ENCODE data around the gene ANKRD35. TPM values are rescaled to one million over a fixed set of nuclear protein-coding genes. Genes with fewer than 3 reads are reported as not detected.
"Not testable (repeated sequence)": the region's sequence is repeated elsewhere in the genome, so short reads cannot be mapped to it uniquely, and the experiment has no call there.

ANKRD35 gene, protein sequence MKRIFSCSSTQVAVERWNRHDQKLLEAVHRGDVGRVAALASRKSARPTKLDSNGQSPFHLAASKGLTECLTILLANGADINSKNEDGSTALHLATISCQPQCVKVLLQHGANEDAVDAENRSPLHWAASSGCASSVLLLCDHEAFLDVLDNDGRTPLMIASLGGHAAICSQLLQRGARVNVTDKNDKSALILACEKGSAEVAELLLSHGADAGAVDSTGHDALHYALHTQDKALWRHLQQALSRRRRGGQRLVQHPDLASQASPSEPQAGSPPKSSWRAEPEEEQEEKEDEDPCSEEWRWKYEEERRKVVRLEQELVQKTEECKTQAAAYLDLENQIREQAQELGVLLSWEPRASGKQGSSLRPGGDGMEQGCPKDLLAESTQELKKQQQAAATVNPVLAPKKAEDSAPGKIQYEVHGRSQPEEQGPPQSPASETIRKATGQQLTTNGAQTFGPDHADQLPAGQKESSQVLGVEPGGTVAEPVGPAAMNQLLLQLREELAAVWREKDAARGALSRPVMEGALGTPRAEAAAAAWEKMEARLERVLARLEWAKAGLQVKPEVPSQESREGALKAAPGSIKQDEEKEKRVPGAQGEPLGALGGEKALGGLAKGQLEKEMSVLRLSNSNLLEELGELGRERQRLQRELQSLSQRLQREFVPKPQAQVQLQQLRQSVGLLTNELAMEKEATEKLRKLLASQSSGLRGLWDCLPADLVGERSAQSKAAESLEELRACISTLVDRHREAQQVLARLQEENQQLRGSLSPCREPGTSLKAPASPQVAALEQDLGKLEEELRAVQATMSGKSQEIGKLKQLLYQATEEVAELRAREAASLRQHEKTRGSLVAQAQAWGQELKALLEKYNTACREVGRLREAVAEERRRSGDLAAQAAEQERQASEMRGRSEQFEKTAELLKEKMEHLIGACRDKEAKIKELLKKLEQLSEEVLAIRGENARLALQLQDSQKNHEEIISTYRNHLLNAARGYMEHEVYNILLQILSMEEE
- under 1 TPM; 0.40 to 0.42 TPM for total RNA-seq

DNA sequence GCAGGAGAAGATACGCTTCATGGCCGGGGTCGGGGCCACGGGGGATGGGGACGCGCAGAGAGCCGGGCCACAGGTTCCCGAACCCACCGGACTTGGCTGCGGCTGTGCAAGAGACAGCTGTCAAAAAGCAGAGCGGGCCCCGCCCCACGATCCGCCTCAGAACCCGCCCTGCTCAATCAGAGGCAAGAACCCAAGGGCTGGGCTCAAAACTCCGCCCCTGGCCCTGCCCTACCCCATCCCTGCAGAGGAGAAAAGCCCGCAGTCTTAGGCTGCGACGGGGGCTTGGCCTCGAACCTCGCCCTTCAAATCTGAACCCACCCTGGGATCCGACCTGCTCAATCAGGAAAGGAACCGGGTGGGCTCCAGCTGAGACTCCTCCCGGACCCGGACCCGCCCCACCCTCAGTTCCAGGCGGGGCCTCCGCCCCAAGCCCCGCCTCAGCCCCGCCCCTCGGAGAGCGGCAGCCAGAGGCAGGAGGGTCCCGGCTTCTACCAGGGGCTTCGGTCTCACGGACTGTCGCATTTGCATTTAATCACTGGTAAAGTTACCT, at the start of gene ANKRD35:
TSS of gene ANKRD35 (minus strand) at position 129 of the 550 bp plus-strand sequence. CDS start at position 21, 108 bp downstream.
- no peak within 1 kb of the TSS for H3K27ac Mint-ChIP-seq
- ChIA-PET CTCF (interaction anchor here (0.6 to 10.8 kb wide), 10 partner anchors 10 to 84 kb away, joined by 3 to 63 read pairs (median 4); partner anchors contain the start of genes LIX1L, NUDT17, PIAS3 and RBM8A), POLR2A (no interaction called here)
- peaks cover 33% of the 10 kb centered on the region for H3K27me3 Mint-ChIP-seq
- DNase-seq, result peak; percentile 92
- H3K4me1 Mint-ChIP-seq, result peaks cover 14% of the 10 kb centered on the region
- H3K4me3 Mint-ChIP-seq, result peak within 1 kb of the TSS; percentile 77
- no peaks in the 10 kb centered on the region for H3K9me3 Mint-ChIP-seq
- no peaks in the 10 kb centered on the region for H3K36me3 Mint-ChIP-seq (ENCODE audit: low read depth)

DNA sequence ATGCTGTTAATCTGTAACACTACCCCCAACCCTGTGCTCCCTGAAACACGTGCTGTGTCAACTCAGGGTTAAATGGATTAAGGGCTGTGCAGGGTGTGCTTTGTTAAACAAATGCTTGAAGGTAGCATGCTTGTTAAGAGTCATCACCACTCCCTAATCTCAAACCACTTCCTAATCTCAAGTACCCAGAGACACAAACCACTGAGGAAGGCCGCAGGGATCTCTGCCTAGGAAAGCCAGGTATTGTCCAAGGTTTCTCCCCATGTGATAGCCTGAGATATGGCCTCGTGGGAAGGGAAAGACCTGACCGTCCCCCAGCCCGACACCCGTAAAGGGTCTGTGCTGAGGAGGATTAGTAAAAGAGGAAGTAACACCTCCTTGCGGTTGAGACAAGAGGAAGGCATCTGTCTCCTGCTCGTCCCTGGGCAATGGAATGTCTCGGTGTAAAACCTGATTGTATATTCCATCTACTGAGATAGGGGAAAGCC, 46.9 kb upstream of the ANKRD35 start:
- peak overlapping the region; percentile 87 for H3K27ac Mint-ChIP-seq
- DNase-seq, result peak; percentile 15
- peaks cover 36% of the 10 kb centered on the region for H3K4me1 Mint-ChIP-seq
- POLR2A ChIA-PET, H3K9me3 Mint-ChIP-seq, CTCF ChIA-PET, H3K27me3 Mint-ChIP-seq: not testable (repeated sequence)
- peaks cover 46% of the 10 kb centered on the region for H3K36me3 Mint-ChIP-seq (ENCODE audit: low read depth)
- H3K4me3 Mint-ChIP-seq, result peak overlapping the region; percentile 41

DNA sequence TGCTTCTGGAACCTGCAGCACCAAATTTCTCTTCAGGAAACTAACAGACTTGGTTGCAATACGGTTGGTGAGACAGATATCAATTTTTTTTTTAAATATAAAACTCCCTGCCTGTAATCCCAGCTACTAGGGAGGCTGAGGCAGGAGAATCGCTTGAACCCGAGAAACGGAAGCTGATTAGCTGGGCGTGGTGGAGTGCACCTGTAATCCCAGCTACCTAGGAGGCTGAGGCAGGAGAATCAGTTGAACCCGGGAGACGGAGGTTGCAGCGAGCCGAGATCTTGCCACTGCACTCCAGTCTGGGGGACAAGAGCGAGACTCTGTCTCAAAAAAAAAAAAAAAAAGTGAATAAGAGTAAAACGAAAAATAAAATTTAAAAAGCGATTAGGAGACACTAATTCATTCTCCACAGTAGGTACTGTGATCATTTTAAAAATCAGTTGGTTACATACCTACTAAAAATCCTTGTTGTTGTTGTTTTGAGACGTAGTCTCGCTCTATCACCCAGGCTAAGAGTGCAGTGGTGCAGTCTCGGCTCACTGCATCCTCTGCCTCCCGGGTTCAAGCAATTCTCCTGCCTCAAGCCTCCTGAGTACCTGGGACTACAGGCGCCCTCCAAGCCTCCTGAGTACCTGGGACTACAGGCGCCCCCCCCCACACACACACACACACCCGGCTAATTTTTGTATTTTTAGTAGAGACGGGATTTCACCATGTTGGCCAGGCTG, 42.4 kb upstream of the ANKRD35 start:
- H3K27me3 Mint-ChIP-seq, result no peaks in the 10 kb centered on the region
- CTCF ChIA-PET, result interaction anchor here (0.7 to 2.2 kb wide), 18 partner anchors 8 to 110 kb away, joined by 3 to 14 read pairs (median 4); partner anchors contain the start of genes ANKRD34A, NUDT17 and POLR3GL
- no peak for DNase-seq
- peaks cover 23% of the 10 kb centered on the region for H3K36me3 Mint-ChIP-seq (ENCODE audit: low read depth)
- H3K27ac Mint-ChIP-seq, result no peak overlapping the region
- POLR2A ChIA-PET, result interaction anchor here (0.5 to 1.2 kb wide), 4 partner anchors 30 to 70 kb away, joined by 3 to 7 read pairs (median 6); partner anchors contain the start of genes ANKRD34A, LIX1L, PIAS3 and POLR3GL
- no peaks in the 10 kb centered on the region for H3K9me3 Mint-ChIP-seq
- peaks cover 37% of the 10 kb centered on the region for H3K4me1 Mint-ChIP-seq
- H3K4me3 Mint-ChIP-seq, result no peak overlapping the region

DNA sequence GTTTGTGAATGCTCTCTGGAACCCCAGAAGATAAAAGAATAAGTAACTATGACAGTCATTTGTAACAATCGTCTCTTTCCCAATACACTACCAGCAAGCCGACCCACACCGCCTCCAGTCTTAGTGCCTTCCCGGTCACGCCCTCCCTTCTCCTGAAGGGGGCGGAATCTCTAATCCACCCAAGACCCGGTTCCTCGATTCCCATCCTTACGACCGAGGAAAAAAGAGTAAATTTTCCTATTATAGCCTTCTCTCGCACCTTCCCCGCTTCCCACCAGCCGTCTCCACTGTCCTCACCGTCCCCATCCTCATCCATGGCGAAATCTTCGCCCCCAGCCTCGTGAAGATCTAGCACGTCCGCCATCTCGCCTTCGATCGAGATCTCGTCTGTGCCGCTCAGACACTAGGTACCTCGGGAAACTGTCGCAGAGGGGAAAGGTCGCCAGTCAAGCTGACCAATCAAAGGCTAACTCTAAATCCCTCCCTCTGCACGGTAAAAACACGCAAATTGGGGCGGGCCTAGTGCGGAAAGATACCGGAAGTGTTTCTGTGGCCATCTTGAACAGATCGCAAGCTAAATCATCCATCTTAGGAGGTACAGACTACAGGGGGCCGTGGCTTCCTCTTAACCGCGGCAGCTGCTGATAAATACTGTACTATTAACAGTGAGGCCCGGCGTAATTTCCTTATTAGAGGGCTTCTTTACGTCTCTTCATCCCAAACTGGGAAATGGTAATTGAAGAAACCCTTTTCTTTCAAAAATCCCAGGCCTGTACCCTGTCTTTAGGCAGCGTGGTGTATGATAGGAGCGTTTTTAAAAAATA, 41.6 kb upstream of the ANKRD35 start, which contains the start of gene RBM8A:
TSS of gene RBM8A (minus strand) at position 422 of the 824 bp plus-strand sequence. CDS start at position 364, 58 bp downstream.
- peaks cover 27% of the 10 kb centered on the region for H3K36me3 Mint-ChIP-seq (ENCODE audit: low read depth)
- no peaks in the 10 kb centered on the region for H3K27me3 Mint-ChIP-seq
- DNase-seq, result peak; percentile 98
- H3K9me3 Mint-ChIP-seq, result no peaks in the 10 kb centered on the region
- no peak within 1 kb of the TSS for H3K27ac Mint-ChIP-seq
- no peak within 1 kb of the TSS for H3K4me3 Mint-ChIP-seq
- H3K4me1 Mint-ChIP-seq, result peaks cover 29% of the 10 kb centered on the region
- POLR2A ChIA-PET, result interaction anchor here (0.6 to 1.2 kb wide), 4 partner anchors 31 to 69 kb away, joined by 3 to 7 read pairs (median 6); partner anchors contain the start of genes ANKRD34A, LIX1L, PIAS3 and POLR3GL
- CTCF ChIA-PET, result interaction anchor here (0.7 to 2.2 kb wide), 18 partner anchors 9 to 111 kb away, joined by 3 to 14 read pairs (median 4); partner anchors contain the start of genes ANKRD34A, NUDT17 and POLR3GL

DNA sequence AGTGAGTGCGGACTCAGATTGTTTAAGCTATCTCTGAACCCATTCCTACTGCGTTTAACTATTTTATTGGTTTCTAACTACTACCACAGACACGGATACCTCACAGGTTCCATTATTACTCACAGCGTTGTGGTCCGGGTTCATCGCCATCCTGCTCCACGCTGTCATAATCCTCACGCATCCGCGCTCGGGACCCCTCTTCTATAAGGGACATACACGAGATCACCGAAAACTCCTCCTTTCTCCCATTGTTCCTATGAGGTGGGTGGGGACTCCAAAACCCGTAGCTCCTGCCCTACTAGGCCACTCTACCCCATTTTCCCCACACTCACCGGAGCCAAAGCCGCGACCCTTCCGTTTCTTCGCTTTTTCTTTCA, 41.0 kb upstream of the ANKRD35 start:
- Mint-ChIP-seq H3K36me3 (ENCODE audit: low read depth) (peaks cover 25% of the 10 kb centered on the region), H3K4me1 (peaks cover 26% of the 10 kb centered on the region), H3K4me3 (no peak overlapping the region), H3K9me3 (no peaks in the 10 kb centered on the region), H3K27ac (no peak overlapping the region), H3K27me3 (no peaks in the 10 kb centered on the region)
- peak; percentile 37 for DNase-seq
- ChIA-PET CTCF (interaction anchor here (0.8 to 2.2 kb wide), 10 partner anchors 10 to 112 kb away, joined by 3 to 14 read pairs (median 6); partner anchors contain the start of genes ANKRD34A and POLR3GL), POLR2A (interaction anchor here (1.2 kb wide), 1 partner anchor 68 kb away, joined by 5 read pairs; the partner anchor contains the start of gene PIAS3)

DNA sequence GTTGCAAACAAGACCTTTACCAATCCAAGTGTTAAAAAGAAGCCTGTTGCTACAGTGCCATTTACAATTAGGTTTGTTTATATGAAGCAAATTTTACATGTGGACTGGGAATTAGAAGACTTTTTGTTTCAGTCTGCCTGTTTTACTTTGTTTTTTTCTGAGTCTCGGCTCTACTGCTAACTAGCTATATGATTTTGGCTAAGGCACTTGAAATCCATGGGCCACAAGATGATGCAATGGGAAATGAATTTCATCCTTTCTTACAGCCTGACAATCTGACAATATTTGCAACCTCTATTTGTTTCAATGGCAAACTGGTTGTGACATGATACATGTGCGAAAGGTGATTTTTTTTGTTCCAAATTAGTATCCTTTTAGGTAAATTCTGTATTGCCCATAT, 36.6 kb upstream of the ANKRD35 start:
- ChIA-PET CTCF (no interaction called here), POLR2A (no interaction called here)
- H3K4me3 Mint-ChIP-seq, result no peak overlapping the region
- no peaks in the 10 kb centered on the region for H3K27me3 Mint-ChIP-seq
- no peaks in the 10 kb centered on the region for H3K9me3 Mint-ChIP-seq
- H3K36me3 Mint-ChIP-seq (ENCODE audit: low read depth), result peaks cover 12% of the 10 kb centered on the region
- H3K4me1 Mint-ChIP-seq, result peaks cover 39% of the 10 kb centered on the region
- DNase-seq, result no peak
- H3K27ac Mint-ChIP-seq, result no peak overlapping the region

DNA sequence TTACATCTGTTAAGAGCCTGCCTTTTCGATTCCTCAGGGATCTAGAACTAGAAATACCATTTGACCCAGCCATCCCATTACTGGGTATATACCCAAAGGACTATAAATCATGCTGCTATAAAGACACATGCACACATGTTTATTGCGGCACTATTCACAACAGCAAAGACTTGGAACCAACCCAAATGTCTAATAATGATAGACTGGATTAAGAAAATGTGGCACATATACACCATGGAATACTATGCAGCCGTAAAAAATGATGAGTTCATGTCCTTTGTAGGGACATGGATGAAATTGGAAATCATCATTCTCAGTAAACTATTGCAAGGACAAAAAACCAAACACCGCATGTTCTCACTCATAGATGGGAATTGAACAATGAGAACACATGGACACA, 34.6 kb upstream of the ANKRD35 start:
- peak overlapping the region; percentile 90 for H3K4me3 Mint-ChIP-seq
- H3K27ac Mint-ChIP-seq, result peak overlapping the region; percentile 98
- H3K36me3 Mint-ChIP-seq (ENCODE audit: low read depth), result peaks cover 23% of the 10 kb centered on the region
- DNase-seq, CTCF ChIA-PET, POLR2A ChIA-PET, H3K9me3 Mint-ChIP-seq, H3K27me3 Mint-ChIP-seq: not testable (repeated sequence)
- peaks cover 35% of the 10 kb centered on the region for H3K4me1 Mint-ChIP-seq

DNA sequence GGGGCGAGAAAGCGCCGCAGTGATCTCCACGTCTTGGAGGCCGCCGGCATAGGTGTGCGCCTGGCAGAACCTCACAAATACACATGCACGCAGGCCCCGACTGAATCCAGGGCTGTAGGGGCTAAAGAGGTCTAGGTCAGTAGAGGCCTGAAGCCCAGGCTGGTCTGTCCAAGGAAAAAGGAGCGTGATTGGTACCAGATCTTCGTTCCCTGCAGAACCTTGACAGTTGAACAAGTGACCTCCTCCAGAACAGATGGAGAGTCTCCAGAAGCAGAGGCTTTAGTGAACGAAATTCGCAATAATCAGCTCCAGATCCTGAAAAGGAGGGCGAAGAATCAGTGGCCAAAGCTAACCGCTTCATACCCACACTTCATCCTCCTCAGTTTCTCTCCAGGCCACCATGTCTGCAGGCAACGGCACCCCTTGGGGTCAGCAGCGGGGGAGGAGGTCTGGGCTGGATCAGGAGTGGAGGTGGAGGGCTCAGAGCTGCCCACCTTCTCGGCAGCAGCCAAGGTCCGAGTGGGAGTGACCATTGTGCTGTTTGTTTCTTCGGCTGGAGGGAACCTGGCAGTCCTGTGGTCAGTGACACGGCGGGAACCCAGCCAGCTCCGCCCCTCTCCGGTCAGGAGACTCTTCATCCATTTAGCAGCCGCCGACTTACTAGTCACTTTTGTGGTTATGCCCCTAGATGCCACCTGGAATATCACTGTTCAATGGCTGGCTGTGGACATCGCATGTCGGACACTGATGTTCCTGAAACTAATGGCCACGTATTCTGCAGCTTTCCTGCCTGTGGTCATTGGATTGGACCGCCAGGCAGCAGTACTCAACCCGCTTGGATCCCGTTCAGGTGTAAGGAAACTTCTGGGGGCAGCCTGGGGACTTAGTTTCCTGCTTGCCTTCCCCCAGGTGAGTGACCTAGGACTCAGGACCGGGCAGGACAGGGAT, 33.6 kb upstream of the ANKRD35 start:
- no peaks in the 10 kb centered on the region for H3K9me3 Mint-ChIP-seq
- ChIA-PET CTCF (interaction anchor here (0.6 to 2.5 kb wide), 5 partner anchors 18 to 170 kb away, joined by 3 to 7 read pairs (median 3); partner anchors contain the start of gene NUDT17), POLR2A (interaction anchor here (1.1 kb wide), 1 partner anchor 39 kb away, joined by 3 read pairs; the partner anchor contains the start of gene LIX1L)
- peak overlapping the region; percentile 98 for H3K27ac Mint-ChIP-seq
- H3K4me3 Mint-ChIP-seq, result peak overlapping the region; percentile 90
- peak; percentile 18 for DNase-seq
- peaks cover 28% of the 10 kb centered on the region for H3K36me3 Mint-ChIP-seq (ENCODE audit: low read depth)
- H3K27me3 Mint-ChIP-seq, result no peaks in the 10 kb centered on the region
- peaks cover 38% of the 10 kb centered on the region for H3K4me1 Mint-ChIP-seq

DNA sequence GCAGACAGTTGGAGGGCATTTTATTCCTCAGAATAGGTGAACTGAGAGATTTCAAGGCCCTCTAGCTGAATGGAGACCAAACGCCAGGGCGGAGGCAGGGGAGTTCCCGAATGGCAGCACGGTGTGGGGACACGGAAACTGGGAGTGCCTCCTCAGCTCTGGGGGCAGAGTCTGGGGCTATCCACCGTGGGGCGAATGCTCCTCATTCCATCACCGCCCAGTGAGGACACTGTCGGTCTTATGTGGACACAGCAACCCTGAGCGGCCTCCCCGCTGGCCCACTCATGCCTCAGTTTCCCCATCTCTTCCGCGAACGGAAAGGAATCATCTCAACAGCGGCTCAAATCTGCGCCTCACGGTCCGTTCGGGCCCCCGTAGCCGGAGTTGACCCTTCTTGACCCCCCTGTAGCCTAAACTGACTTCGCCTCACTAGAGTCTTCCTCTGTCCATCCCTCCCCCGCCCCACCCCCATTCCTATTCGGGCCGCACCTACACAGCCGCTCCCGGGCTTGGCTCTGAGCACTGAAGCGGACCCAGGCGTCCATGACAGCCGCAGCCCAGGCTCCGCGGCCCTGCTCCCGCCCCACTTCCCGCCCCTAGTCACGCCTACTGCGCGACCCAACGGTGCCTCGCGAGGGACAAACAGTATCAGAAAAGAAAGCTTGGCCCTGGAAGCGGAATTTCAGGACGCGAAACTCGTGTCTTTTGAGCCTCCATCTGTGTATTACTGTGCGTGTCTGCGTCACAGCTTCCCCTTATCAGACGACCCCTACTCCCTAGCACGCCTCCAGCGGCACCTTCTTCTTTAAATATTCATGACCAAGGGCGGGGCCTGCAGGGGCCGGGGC, 32.7 kb upstream of the ANKRD35 start, which contains the start of gene PEX11B:
TSS of gene PEX11B (minus strand) at position 574 of the 848 bp plus-strand sequence. CDS start at position 545, 29 bp downstream.
- CTCF ChIA-PET, result interaction anchor here (1.0 to 2.5 kb wide), 4 partner anchors 18 to 73 kb away, joined by 3 to 7 read pairs (median 4); partner anchors contain the start of gene NUDT17
- Mint-ChIP-seq H3K36me3 (ENCODE audit: low read depth) (peaks cover 27% of the 10 kb centered on the region), H3K27ac (peak within 1 kb of the TSS; percentile 98), H3K4me1 (peaks cover 37% of the 10 kb centered on the region), H3K9me3 (no peaks in the 10 kb centered on the region), H3K27me3 (no peaks in the 10 kb centered on the region), H3K4me3 (peak within 1 kb of the TSS; percentile 90)
- POLR2A ChIA-PET, result interaction anchor here (0.5 to 1.1 kb wide), 2 partner anchors 15 to 39 kb away, joined by 3 to 4 read pairs; partner anchors contain the start of gene LIX1L
- DNase-seq, result peak; percentile 93

Measured in activated CD4-positive, alpha-beta T cell treated with anti-CD3 and anti-CD28 coated beads, Interleukin-2, amount 10 ng/mL, durations not matched to agents 7 days and 5 days (primary cell).